Transverse colon (tissue), 4 donors: ENCODE data around the gene CHFR. TPM values are rescaled to one million over a fixed set of nuclear protein-coding genes. Genes with fewer than 3 reads are reported as not detected.
"Not testable (repeated sequence)": the region's sequence is repeated elsewhere in the genome, so short reads cannot be mapped to it uniquely, and the experiment has no call there.

Experiments used
- DNase-seq: peaks from one replicate; pipeline ENCODE4 v3.0.0-alpha.2; 2019
- H3K27ac ChIP-seq, 4 donors: fragments of 200-600 bp; sonication (generic); 2 replicates each; pipeline ENCODE4 v1.5.1; 2016 to 2018; ENCODE audit warnings: inconsistent platforms in 4 of 4
- H3K27me3 ChIP-seq: fragments of 200-600 bp; sonication (generic); 2 replicates; pipeline ENCODE4 v1.5.1; 2017; ENCODE audit warnings: inconsistent platforms
- H3K36me3 ChIP-seq, 4 donors: fragments of 200-600 bp; sonication (generic); 2 replicates each; pipeline ENCODE4 v1.5.1; 2017 to 2019; ENCODE audit warnings: inconsistent platforms in 4 of 4
- H3K4me1 ChIP-seq, 4 donors: fragments of 200-600 bp; sonication (generic); 2 replicates each; pipeline ENCODE4 v1.5.1; 2017 to 2020; ENCODE audit warnings: inconsistent platforms in 4 of 4
- H3K4me3 ChIP-seq, 4 donors: fragments of 200-600 bp; sonication (generic); 1 replicate in 1 of 4; 2 replicates in 3 of 4; pipeline versions ENCODE4 v1.5.1 to v1.6.1; 2017 to 2019; ENCODE audit warnings: inconsistent platforms in 4 of 4
- H3K9me3 ChIP-seq, 2 donors: fragments of 200-600 bp; sonication (generic); 2 replicates each; pipeline ENCODE4 v1.5.1; 2017 to 2019; ENCODE audit warnings: inconsistent platforms in 2 of 2
- CTCF ChIP-seq, 5 experiments: fragments of 200-600 bp in 3 of 5; fragments of 450-650 bp in 2 of 5; sonication (generic) in 3 of 5; IDR thresholded peaks; 1 replicate in 2 of 5; 2 replicates in 3 of 5; pipeline ENCODE4 v1.5.1; 2016 to 2017; ENCODE audit warnings: antibody characterized with exemption in 5 of 5, inconsistent platforms in 3 of 5, mild to moderate bottlenecking in 2 of 5, moderate library complexity in 1 of 5
- EP300 ChIP-seq: sonication (generic); formaldehyde crosslinking; IDR thresholded peaks from one replicate; pipeline ENCODE4 v1.6.1; 2017; ENCODE audit warnings: antibody characterized with exemption, low read depth
- POLR2A ChIP-seq: fragments of 450-650 bp; IDR thresholded peaks from one replicate; pipeline ENCODE4 v1.6.1; 2016; ENCODE audit warnings: antibody characterized with exemption, mild to moderate bottlenecking, moderate library complexity
- POLR2AphosphoS5 ChIP-seq, 3 donors: sonication (generic); formaldehyde crosslinking; IDR thresholded peaks; one replicate each; pipeline ENCODE4 v1.6.1; 2016; ENCODE audit warnings: antibody characterized with exemption in 3 of 3
- WGBS, 2 donors: methylation state at CpG; one replicate each; pipeline ENCODE4 v1.1.5; 2018; ENCODE audit warnings: low coverage in 1 of 2; 5-methylcytosine and 5-hydroxymethylcytosine counted together
- in situ Hi-C, 4 donors: fragments of 200-750 bp; cut with MboI; loops; one replicate each; pipeline versions ENCODE4 v1.15.0 to v1.15.1; 2017; ENCODE audit warnings: low sequenced_read_pairs in 3 of 4, low pct_ligation_motif_present in 1 of 4, low pct_unique_long_range_greater_than_20kb in 1 of 4
- intact Hi-C: fragments of 100-400 bp; cut with DNase I; formaldehyde crosslinking; loops from one replicate; pipeline ENCODE4 v1.15.1; 2023; ENCODE audit warnings: low total_unique reads
- total RNA-seq, 4 donors: library from RNA; depleted of rRNA; stranded (reverse); fragments of >200 nt; gene quantifications; one replicate each; pipeline ENCODE4 v1.1.0, GENCODE V29; 2016

The CHFR gene
- total RNA-seq, 4 donors from 2014 or later = 47.7 to 132 (median 61.9) TPM

- no peak for TF ChIP-seq EP300
- TF ChIP-seq POLR2AphosphoS5 (IDR thresholded peaks at IDR 0.05) = no peak
- H3K9me3 ChIP-seq = no peaks in the 10 kb centered on the region
- 95 to 100% methylated on average over 1 to 24 of the region's 24 CpGs for WGBS, 2 donors
- H3K4me3 ChIP-seq = no peak overlapping the region
- DNase-seq = no peak
- in situ Hi-C loops (no loop called here), intact Hi-C loops (no loop called here)
- no peaks in the 10 kb centered on the region for H3K27me3 ChIP-seq
- H3K36me3 ChIP-seq = peaks cover 0 to 90% (median 50%) of the 10 kb centered on the region in 4 donors
- H3K4me1 ChIP-seq = no peaks in the 10 kb centered on the region
- no peak overlapping the region for H3K27ac ChIP-seq
These were observed 89.4 kb downstream of the CHFR start for GRCh38 chr12:132797820-132798570.

- in situ Hi-C loops = no loop called here
- intact Hi-C loops = no loop called here
- Histone ChIP-seq H3K36me3 (peaks cover 0 to 70% (median 41%) of the 10 kb centered on the region in 4 donors), H3K27me3 (no peaks in the 10 kb centered on the region), H3K27ac (no peak overlapping the region), H3K4me3 (no peak overlapping the region), H3K4me1 (no peaks in the 10 kb centered on the region), H3K9me3 (no peaks in the 10 kb centered on the region)
- no peak for DNase-seq
- 93 to 95% methylated on average over 11 to 14 of the region's 14 CpGs for WGBS, 2 donors
- TF ChIP-seq EP300 (no peak), POLR2A (no peak), CTCF (IDR thresholded peaks at IDR 0.05) (no peak), POLR2AphosphoS5 (IDR thresholded peaks at IDR 0.05) (no peak)
These were observed 91.6 kb downstream of the CHFR start for GRCh38 chr12:132795847-132796246.

- H3K4me1 ChIP-seq, intact Hi-C loops, H3K27me3 ChIP-seq, H3K27ac ChIP-seq, H3K4me3 ChIP-seq, in situ Hi-C loops, H3K9me3 ChIP-seq, DNase-seq: not testable (repeated sequence)
- 100% methylated on average over 2 of the region's 2 CpGs; no CpG with 5 or more reads in 1 of the 2 donors for WGBS, 2 donors
- peaks cover 0 to 46% (median 24%) of the 10 kb centered on the region in 4 donors for H3K36me3 ChIP-seq
These were observed 95.5 kb downstream of the CHFR start for GRCh38 chr12:132791940-132792339.

- no peak overlapping the region for H3K27ac ChIP-seq
- 95 to 100% methylated on average over 7 to 21 of the region's 21 CpGs for WGBS, 2 donors
- peaks cover 0 to 41% (median 16%) of the 10 kb centered on the region in 4 donors for H3K36me3 ChIP-seq
- intact Hi-C loops = no loop called here
- in situ Hi-C loops = no loop called here
- no peak overlapping the region for H3K4me3 ChIP-seq
- no peak for TF ChIP-seq POLR2AphosphoS5 (IDR thresholded peaks at IDR 0.05)
- no peak for TF ChIP-seq POLR2A
- no peak for TF ChIP-seq CTCF (IDR thresholded peaks at IDR 0.05)
- TF ChIP-seq EP300 = no peak
- no peaks in the 10 kb centered on the region for H3K27me3 ChIP-seq
- H3K9me3 ChIP-seq = no peaks in the 10 kb centered on the region
- no peaks in the 10 kb centered on the region for H3K4me1 ChIP-seq
- no peak for DNase-seq
These were observed 98.3 kb downstream of the CHFR start for GRCh38 chr12:132789099-132789471.

GRCh38 chr12:132788375-132789098 lies 98.9 kb downstream of the CHFR start:
- no peaks in the 10 kb centered on the region for H3K27me3 ChIP-seq
- H3K36me3 ChIP-seq = peaks cover 0 to 44% (median 16%) of the 10 kb centered on the region in 4 donors
- no peak overlapping the region for H3K27ac ChIP-seq
- WGBS, 2 donors = 96% methylated on average over 29 of the region's 29 CpGs; no CpG with 5 or more reads in 1 of the 2 donors
- no peaks in the 10 kb centered on the region for H3K9me3 ChIP-seq
- no peak for DNase-seq
- H3K4me1 ChIP-seq = no peaks in the 10 kb centered on the region
- intact Hi-C loops = no loop called here
- H3K4me3 ChIP-seq = no peak overlapping the region
- TF ChIP-seq POLR2A (no peak), EP300 (no peak), POLR2AphosphoS5 (IDR thresholded peaks at IDR 0.05) (no peak), CTCF (IDR thresholded peaks at IDR 0.05) (no peak)
- in situ Hi-C loops = no loop called here
